Spleen (tissue), 11 donors: ENCODE measurements around the gene GRIK2. TPM values are rescaled to one million over a fixed set of nuclear protein-coding genes. Genes with fewer than 3 reads are reported as not detected.

Source experiments
- DNase-seq: peaks from one replicate; pipeline ENCODE4 v3.0.0-alpha.2; 2020
- H3K27ac ChIP-seq, 8 donors: fragments of 200-600 bp; sonication (generic) in 7 of 8; 1 replicate in 4 of 8; 2 replicates in 4 of 8; pipeline versions ENCODE4 v1.5.0 to v1.8.0; 2016 to 2021; ENCODE audit warnings: inconsistent platforms in 4 of 8, mild to moderate bottlenecking in 4 of 8, moderate library complexity in 1 of 8
- H3K27me3 ChIP-seq, 7 donors: fragments of 200-600 bp; sonication (generic) in 6 of 7; replicated peaks in 1 of 7; 1 replicate in 4 of 7; 2 replicates in 3 of 7; pipeline versions ENCODE4 v1.5.0 to v1.8.0; 2016 to 2021; ENCODE audit warnings: inconsistent platforms in 3 of 7, mild to moderate bottlenecking in 1 of 7
- H3K36me3 ChIP-seq, 6 donors: fragments of 200-600 bp; sonication (generic) in 5 of 6; 1 replicate in 4 of 6; 2 replicates in 2 of 6; pipeline versions ENCODE4 v1.5.0 to v1.8.0; 2016 to 2021; ENCODE audit warnings: inconsistent platforms in 2 of 6
- H3K4me1 ChIP-seq, 6 donors: fragments of 200-600 bp; sonication (generic) in 5 of 6; 1 replicate in 3 of 6; 2 replicates in 3 of 6; pipeline versions ENCODE4 v1.5.0 to v1.8.0; 2016 to 2021; ENCODE audit warnings: inconsistent platforms in 3 of 6
- H3K4me3 ChIP-seq, 8 donors: fragments of 200-600 bp; sonication (generic) in 7 of 8; 1 replicate in 4 of 8; 2 replicates in 4 of 8; pipeline versions ENCODE4 v1.5.0 to v1.8.0; 2016 to 2021; ENCODE audit warnings: inconsistent platforms in 4 of 8, mild to moderate bottlenecking in 4 of 8, moderate library complexity in 2 of 8
- H3K9me3 ChIP-seq, 8 donors: fragments of 200-600 bp; sonication (generic) in 7 of 8; 1 replicate in 4 of 8; 2 replicates in 4 of 8; pipeline versions ENCODE4 v1.5.0 to v1.8.0; 2016 to 2021; ENCODE audit warnings: inconsistent platforms in 4 of 8
- POLR2A ChIP-seq, 3 donors: fragments of 450-650 bp; IDR thresholded peaks; one replicate each; pipeline ENCODE4 v1.5.1; 2017; ENCODE audit warnings: antibody characterized with exemption in 3 of 3, mild to moderate bottlenecking in 1 of 3
- POLR2AphosphoS5 ChIP-seq, 3 donors: sonication (generic); formaldehyde crosslinking; IDR thresholded peaks; one replicate each; pipeline ENCODE4 v1.5.1; 2017; ENCODE audit warnings: antibody characterized with exemption in 3 of 3
- WGBS, 5 donors: extraction: QIAGEN DNeasy Blood & Tissue Kit in 3 of 5; methylation state at CpG; one replicate each; pipeline versions ENCODE4 v1.1.5 to v1.1.7; 2013 to 2018; 5-methylcytosine and 5-hydroxymethylcytosine counted together
- intact Hi-C: fragments of 100-400 bp; cut with DNase I; formaldehyde crosslinking; loops from one replicate; pipeline ENCODE4 v1.15.0; 2023; ENCODE audit warnings: low total_unique reads
- polyA plus RNA-seq, 3 donors: library from polyadenylated mRNA; stranded (reverse); fragments of 200-250 nt; gene quantifications; one replicate each; pipeline ENCODE4 v1.2.1, GENCODE V29; 2013
- total RNA-seq, 7 donors: library from RNA; depleted of rRNA in 3 of 7; stranded (reverse); fragments of >200 nt in 3 of 7; fragmentation: NEBNext Ultra II Directional in 4 of 7; extraction: Animal tissue kit (Norgen Biotek cat#: 25700) in 4 of 7; gene quantifications; one replicate each; pipeline versions ENCODE4 v1.1.0 to v1.2.1, GENCODE V29; 2016 to 2021
- TF ChIP-seq, protein P1 (sequence below), 11 experiments: fragments of 200-600 bp in 7 of 11; fragments of 450-650 bp in 4 of 11; sonication (generic) in 4 of 11; IDR thresholded peaks in 8 of 11; conservative IDR thresholded peaks in 3 of 11; 1 replicate in 7 of 11; 2 replicates in 4 of 11; pipeline versions ENCODE4 v1.4.0 to v1.8.0; 2016 to 2021; ENCODE audit warnings: antibody characterized with exemption in 11 of 11, inconsistent platforms in 4 of 11, mild to moderate bottlenecking in 1 of 11
- donor health status: healthy with polysubstance abuse.
- donor health status: DM: no; HTN: no; CAD: no; lungs with moderate emphysema.
- donor health status: DM: no; HTN: no; CAD: no.
- donor health status: Bipolar disorder and iron deficiency.
- donor health status: healthy.
- donor health status: DM: no; HTN: no; CAD: no.
- donor health status: DM: yes; HTN: yes; CAD: no.

Gene GRIK2
- total and polyA plus RNA-seq, 10 donors: 0.07 to 2.7 (median 0.89) TPM

DNA sequence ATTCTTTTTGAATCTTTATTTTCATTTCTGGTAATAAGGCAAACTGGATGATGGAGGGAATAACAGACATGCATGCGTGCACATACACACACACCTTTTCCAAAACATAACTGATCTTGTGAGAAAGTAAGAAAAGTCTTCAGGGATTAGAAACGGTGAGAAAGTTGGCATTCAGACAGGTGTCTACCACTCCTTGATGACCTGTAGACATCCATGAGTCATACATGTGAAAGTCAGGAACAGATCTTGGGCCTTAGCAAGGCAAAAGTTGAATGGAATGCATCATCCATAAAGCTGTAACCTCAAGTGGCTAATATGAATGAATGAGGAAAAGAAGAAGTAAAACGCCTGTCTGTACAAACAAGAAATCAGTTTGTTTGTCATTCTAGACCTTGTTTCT, 97.3 kb downstream of the GRIK2 start:
- TF ChIP-seq POLR2A (IDR thresholded peaks at IDR 0.05): no peak
- TF ChIP-seq, protein P1, sequence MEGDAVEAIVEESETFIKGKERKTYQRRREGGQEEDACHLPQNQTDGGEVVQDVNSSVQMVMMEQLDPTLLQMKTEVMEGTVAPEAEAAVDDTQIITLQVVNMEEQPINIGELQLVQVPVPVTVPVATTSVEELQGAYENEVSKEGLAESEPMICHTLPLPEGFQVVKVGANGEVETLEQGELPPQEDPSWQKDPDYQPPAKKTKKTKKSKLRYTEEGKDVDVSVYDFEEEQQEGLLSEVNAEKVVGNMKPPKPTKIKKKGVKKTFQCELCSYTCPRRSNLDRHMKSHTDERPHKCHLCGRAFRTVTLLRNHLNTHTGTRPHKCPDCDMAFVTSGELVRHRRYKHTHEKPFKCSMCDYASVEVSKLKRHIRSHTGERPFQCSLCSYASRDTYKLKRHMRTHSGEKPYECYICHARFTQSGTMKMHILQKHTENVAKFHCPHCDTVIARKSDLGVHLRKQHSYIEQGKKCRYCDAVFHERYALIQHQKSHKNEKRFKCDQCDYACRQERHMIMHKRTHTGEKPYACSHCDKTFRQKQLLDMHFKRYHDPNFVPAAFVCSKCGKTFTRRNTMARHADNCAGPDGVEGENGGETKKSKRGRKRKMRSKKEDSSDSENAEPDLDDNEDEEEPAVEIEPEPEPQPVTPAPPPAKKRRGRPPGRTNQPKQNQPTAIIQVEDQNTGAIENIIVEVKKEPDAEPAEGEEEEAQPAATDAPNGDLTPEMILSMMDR (IDR thresholded peaks at IDR 0.05 in 8 of 11, conservative IDR thresholded peaks at IDR 0.05 in 3 of 11): no peak
- TF ChIP-seq POLR2AphosphoS5 (IDR thresholded peaks at IDR 0.05): no peak
- H3K27me3 ChIP-seq: no peaks in the 10 kb centered on the region
- intact Hi-C loops: no loop called here
- H3K9me3 ChIP-seq: no peaks in the 10 kb centered on the region
- no peaks in the 10 kb centered on the region for H3K4me1 ChIP-seq
- H3K36me3 ChIP-seq: no peaks in the 10 kb centered on the region
- H3K4me3 ChIP-seq: no peak overlapping the region
- no peak overlapping the region for H3K27ac ChIP-seq
- 51 to 85% (median 82%) methylated on average over 3 of the region's 3 CpGs for WGBS, 5 donors
- no peak for DNase-seq

- no peaks in the 10 kb centered on the region for H3K36me3 ChIP-seq
- H3K27me3 ChIP-seq: no peaks in the 10 kb centered on the region
- 39 to 80% (median 50%) methylated on average over 1 of the region's 1 CpG for WGBS, 5 donors
- no peak overlapping the region for H3K4me3 ChIP-seq
- H3K4me1 ChIP-seq: no peaks in the 10 kb centered on the region
- TF ChIP-seq POLR2A (IDR thresholded peaks at IDR 0.05): no peak
- TF ChIP-seq, protein P1 (IDR thresholded peaks at IDR 0.05 in 8 of 11, conservative IDR thresholded peaks at IDR 0.05 in 3 of 11): no peak
- TF ChIP-seq POLR2AphosphoS5 (IDR thresholded peaks at IDR 0.05): no peak
- DNase-seq: no peak
- intact Hi-C loops: no loop called here
- H3K9me3 ChIP-seq: peaks cover 0 to 4% (median 0%) of the 10 kb centered on the region in 8 donors
- no peak overlapping the region for H3K27ac ChIP-seq
Measured at GRCh38 chr6:101502818-101503217, 109.3 kb downstream of the GRIK2 start.

DNA sequence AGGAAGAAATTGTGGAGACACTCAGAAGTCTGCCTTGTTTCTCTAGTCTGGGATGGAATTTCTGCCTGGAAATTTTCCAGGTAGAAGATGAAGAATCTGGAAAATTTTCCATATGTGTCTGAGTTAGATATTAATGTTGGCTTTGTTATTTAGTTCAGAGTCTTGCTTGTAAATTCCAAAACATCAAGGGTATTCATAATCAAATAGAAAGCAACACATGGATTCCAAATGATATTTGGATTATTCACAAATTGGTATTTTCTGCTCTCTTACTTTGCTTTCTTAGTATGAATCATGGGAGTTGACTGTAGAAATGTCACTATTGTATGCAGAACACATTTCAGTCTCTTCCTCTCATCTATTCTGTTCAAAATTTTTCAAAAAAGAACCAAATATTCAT, 116.0 kb downstream of the GRIK2 start:
- no peak overlapping the region for H3K27ac ChIP-seq
- intact Hi-C loops: no loop called here
- H3K4me3 ChIP-seq: no peak overlapping the region
- TF ChIP-seq POLR2A (IDR thresholded peaks at IDR 0.05) (no peak), POLR2AphosphoS5 (IDR thresholded peaks at IDR 0.05) (no peak)
- TF ChIP-seq, protein P1 (IDR thresholded peaks at IDR 0.05 in 8 of 11, conservative IDR thresholded peaks at IDR 0.05 in 3 of 11): no peak
- no peaks in the 10 kb centered on the region for H3K9me3 ChIP-seq
- H3K27me3 ChIP-seq: no peaks in the 10 kb centered on the region
- no peaks in the 10 kb centered on the region for H3K36me3 ChIP-seq
- DNase-seq: no peak
- no peaks in the 10 kb centered on the region for H3K4me1 ChIP-seq

DNA sequence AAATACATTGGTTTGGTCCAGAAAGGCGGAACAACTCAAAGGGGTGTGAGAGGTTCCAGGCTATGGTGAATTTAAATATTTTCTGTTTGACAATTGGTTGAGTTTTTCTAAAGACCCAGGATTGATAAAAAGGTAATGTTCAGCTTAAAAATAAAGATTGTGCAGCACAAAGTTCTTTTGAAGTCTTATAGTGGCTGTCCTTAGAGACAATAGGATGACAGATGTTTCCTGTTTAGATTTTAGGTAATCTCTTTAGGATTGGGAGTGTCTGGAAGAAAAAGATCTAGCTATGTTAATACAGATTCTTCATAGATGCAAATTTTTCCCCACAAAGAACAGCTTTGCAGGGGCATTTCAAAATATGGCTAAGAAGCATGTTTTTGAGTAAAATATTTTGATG, 119.7 kb downstream of the GRIK2 start:
- TF ChIP-seq POLR2A (IDR thresholded peaks at IDR 0.05): no peak
- no peak for TF ChIP-seq POLR2AphosphoS5 (IDR thresholded peaks at IDR 0.05)
- TF ChIP-seq, protein P1 (IDR thresholded peaks at IDR 0.05 in 8 of 11, conservative IDR thresholded peaks at IDR 0.05 in 3 of 11): no peak
- H3K36me3 ChIP-seq: no peaks in the 10 kb centered on the region
- no peak for DNase-seq
- H3K4me3 ChIP-seq: no peak overlapping the region
- intact Hi-C loops: no loop called here
- H3K4me1 ChIP-seq: no peaks in the 10 kb centered on the region
- 76 to 83% (median 79%) methylated on average over 1 of the region's 1 CpG for WGBS, 5 donors
- H3K27ac ChIP-seq: no peak overlapping the region
- no peaks in the 10 kb centered on the region for H3K9me3 ChIP-seq
- H3K27me3 ChIP-seq: no peaks in the 10 kb centered on the region
